Measurements from ENCODE around the gene TMPRSS4.

GRCh38 chr11:118106789-118107335 lies 30.0 kb downstream of the TMPRSS4 start:
- TF ChIP-seq CTCF (IDR thresholded peaks at IDR 0.05; ENCODE audit: insufficient read depth, low read depth, low read length) (no peak), EZH2 (IDR thresholded peaks at IDR 0.05; ENCODE audit: insufficient read depth, low read length) (no peak)

All from astrocyte (in vitro differentiated cells and primary cell).